ENCODE data around the gene ADGRB3. TPM values are rescaled to one million over a fixed set of nuclear protein-coding genes. Genes with fewer than 3 reads are reported as not detected.

The ADGRB3 gene
- total and polyA plus RNA-seq, 10 of the 15 experiments (the other 5 are each of a cell fraction or from before 2014, with no cell fraction given) = 0.03 to 0.06 TPM; not detected in 8

GRCh38 chr6:68771426-68771825 is 136.3 kb downstream of the ADGRB3 start (continued):
- TF ChIP-seq, protein P1, sequence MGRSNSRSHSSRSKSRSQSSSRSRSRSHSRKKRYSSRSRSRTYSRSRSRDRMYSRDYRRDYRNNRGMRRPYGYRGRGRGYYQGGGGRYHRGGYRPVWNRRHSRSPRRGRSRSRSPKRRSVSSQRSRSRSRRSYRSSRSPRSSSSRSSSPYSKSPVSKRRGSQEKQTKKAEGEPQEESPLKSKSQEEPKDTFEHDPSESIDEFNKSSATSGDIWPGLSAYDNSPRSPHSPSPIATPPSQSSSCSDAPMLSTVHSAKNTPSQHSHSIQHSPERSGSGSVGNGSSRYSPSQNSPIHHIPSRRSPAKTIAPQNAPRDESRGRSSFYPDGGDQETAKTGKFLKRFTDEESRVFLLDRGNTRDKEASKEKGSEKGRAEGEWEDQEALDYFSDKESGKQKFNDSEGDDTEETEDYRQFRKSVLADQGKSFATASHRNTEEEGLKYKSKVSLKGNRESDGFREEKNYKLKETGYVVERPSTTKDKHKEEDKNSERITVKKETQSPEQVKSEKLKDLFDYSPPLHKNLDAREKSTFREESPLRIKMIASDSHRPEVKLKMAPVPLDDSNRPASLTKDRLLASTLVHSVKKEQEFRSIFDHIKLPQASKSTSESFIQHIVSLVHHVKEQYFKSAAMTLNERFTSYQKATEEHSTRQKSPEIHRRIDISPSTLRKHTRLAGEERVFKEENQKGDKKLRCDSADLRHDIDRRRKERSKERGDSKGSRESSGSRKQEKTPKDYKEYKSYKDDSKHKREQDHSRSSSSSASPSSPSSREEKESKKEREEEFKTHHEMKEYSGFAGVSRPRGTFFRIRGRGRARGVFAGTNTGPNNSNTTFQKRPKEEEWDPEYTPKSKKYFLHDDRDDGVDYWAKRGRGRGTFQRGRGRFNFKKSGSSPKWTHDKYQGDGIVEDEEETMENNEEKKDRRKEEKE (IDR thresholded peaks at IDR 0.05) = no peak
- TF ChIP-seq NR2F1 (conservative IDR thresholded peaks at IDR 0.05) = no peak
- no peak for TF ChIP-seq CEBPZ (IDR thresholded peaks at IDR 0.05; ENCODE audit: low read depth, low read length)
- TF ChIP-seq FOS (IDR thresholded peaks at IDR 0.05; ENCODE audit: borderline replicate concordance, extremely low read depth, insufficient read length) = no peak
- no peak for TF ChIP-seq MXI1 (IDR thresholded peaks at IDR 0.05; ENCODE audit: low read depth, low read length)
- no peak for TF ChIP-seq CEBPB (IDR thresholded peaks at IDR 0.05; ENCODE audit: borderline replicate concordance in 1 of 2, low read depth in 2 of 2, low read length in 2 of 2)
- TF ChIP-seq USF2 (IDR thresholded peaks at IDR 0.05; ENCODE audit: borderline replicate concordance, low read depth, low read length) = no peak
- TF ChIP-seq ELK1 (IDR thresholded peaks at IDR 0.05; ENCODE audit: low read depth, low read length) = no peak
- TF ChIP-seq EP300 (IDR thresholded peaks at IDR 0.05; ENCODE audit: borderline replicate concordance in 1 of 2, control insufficient read depth in 1 of 2, low read depth in 2 of 2, low read length in 2 of 2) = no peak
- TF ChIP-seq, protein P2, sequence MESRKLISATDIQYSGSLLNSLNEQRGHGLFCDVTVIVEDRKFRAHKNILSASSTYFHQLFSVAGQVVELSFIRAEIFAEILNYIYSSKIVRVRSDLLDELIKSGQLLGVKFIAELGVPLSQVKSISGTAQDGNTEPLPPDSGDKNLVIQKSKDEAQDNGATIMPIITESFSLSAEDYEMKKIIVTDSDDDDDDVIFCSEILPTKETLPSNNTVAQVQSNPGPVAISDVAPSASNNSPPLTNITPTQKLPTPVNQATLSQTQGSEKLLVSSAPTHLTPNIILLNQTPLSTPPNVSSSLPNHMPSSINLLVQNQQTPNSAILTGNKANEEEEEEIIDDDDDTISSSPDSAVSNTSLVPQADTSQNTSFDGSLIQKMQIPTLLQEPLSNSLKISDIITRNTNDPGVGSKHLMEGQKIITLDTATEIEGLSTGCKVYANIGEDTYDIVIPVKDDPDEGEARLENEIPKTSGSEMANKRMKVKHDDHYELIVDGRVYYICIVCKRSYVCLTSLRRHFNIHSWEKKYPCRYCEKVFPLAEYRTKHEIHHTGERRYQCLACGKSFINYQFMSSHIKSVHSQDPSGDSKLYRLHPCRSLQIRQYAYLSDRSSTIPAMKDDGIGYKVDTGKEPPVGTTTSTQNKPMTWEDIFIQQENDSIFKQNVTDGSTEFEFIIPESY (IDR thresholded peaks at IDR 0.05) = no peak
- no peak for TF ChIP-seq SMARCA5 (IDR thresholded peaks at IDR 0.05)
- TF ChIP-seq CHD1 (IDR thresholded peaks at IDR 0.05; ENCODE audit: low read depth, low read length) = no peak
